HT-29 (cell line): Measurements from ENCODE around the gene RAB44. TPM values are rescaled to one million over a fixed set of nuclear protein-coding genes. Genes with fewer than 3 reads are reported as not detected.

Experiments
- DNase-seq: peaks from one replicate; pipeline ENCODE4 v3.0.0-alpha.2; 2015; ENCODE audit warnings: low spot score
- small RNA-seq: library from RNA; depleted of rRNA; stranded (forward); fragments of <200 nt; gene quantifications from one replicate; pipeline ENCODE3, GENCODE V24; 2014
- total RNA-seq: library from RNA; depleted of rRNA; stranded (reverse); fragments of >200 nt; shearing (Covaris generic); gene quantifications from 2 replicates; pipeline ENCODE4 v1.2.3, GENCODE V29; 2014; rRNA removed

Gene RAB44
- total RNA-seq, 1 experiment from 2014 or later, result not detected

DNA sequence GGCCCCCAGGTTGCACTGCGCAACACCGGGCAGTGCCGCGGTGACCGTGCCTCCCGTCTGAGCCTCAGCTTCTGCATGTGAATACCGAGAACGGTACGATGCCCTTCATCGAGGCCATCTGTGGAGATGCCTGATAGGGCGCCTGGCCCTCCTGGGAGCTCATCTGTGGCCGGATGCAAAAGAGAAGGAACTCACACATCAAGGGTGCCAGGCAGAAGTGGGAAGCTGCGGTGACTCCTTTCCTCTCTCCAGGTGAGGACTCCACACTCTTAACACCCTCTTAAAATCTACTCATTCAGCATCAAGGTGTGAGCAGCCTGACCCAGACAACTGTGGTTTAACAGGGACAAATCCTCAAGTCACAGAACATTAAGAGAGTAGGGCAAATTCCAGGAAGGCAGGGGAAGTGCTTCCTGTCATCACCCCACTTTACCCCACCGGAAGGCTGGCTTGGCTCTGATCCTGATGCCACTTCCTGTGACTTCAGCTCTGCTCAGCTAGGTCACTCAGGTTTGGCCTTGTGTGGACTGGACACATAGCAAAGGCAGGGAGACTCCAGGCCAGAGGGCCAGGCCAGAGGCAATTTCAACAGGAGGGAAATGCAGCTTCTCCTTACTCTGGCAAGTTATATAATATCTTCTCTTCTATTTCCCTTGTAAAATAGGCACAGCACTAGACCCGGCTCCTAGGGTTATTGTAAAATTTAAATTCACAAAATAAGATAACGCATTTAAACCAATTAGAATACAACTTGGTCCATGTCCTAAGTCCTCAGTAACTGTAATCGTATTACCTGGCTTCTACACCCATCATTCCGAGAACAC, 72.3 kb downstream of the RAB44 start:
- DNase-seq, result no peak

DNA sequence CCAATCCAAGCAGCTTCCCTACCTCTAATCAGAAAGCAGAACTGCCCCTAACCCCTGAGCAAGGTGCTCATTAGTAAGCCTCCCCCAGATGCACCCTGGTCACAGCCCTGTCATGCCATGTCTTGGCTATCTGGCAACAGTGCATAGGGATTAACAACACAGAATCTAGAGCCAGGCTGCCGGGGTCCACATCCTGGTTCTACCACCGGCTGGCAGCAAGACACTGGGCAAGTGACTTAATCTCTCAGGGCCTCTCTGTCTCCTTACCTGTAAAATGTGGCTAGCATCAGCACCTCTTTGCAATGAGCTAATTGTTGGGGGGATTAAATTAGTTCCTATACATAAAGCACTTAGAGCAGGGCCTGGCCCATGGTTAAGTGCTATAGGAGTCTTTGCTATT, 73.5 kb downstream of the RAB44 start:
- no peak for DNase-seq

DNA sequence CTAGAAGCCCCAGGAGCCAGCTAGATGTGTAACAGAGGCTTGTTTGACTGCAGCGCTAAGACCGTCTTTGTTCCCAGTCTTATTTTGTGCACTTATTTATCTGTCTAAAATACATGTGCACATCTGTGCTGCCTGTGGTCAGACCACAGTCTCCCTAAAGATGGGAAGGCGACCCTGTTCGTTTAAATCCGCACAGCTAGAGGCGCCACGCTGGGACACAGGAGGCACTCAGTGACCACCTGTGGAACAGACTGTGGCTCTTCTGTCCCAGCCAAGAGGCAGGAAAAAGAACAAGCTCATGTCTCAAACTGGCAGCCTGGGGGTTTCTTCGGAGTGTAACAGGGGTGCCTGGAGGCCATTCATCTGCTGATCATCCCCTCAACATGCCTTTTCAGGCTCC, 74.8 kb downstream of the RAB44 start:
- DNase-seq, result no peak

DNA sequence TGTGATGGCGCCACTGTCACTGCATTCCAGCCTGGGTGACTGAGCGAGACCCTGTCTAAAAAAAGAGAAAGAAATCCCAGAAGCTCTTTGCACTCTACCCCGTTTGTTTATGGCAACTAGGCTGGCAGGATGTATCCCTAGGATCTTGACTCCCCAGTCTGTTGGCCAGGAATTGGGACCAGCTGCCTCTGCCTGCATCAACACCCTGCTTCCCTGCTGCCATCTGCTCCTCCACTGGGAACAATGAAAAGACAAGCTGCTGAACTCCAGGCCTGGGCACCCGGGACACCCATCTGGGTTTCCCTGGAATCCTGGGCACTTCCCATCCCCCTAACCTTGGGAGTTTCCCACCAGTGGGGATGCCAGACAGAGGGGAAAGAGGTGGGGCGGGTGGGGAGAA, 76.7 kb downstream of the RAB44 start:
- no peak for DNase-seq

DNA sequence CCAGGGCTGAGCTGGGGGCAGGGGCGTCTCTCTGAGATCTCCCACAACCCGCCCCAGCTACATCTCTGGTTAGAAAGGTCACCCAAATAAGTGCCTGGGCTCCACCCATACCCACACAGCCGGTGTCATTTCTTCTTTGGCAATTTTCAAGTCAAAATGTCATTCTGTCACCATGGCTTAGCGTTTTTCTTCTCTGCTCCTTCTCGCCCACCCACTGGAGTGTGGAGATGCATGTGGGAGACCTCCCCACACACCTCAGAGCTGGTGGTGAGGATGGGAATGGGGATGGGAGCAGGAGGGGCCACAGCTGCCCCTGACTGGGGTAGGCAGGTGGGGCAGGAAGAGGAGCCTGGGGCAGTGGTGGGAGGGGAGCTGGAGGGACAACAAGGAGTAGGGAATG, 78.5 kb downstream of the RAB44 start:
- DNase-seq, result no peak

DNA sequence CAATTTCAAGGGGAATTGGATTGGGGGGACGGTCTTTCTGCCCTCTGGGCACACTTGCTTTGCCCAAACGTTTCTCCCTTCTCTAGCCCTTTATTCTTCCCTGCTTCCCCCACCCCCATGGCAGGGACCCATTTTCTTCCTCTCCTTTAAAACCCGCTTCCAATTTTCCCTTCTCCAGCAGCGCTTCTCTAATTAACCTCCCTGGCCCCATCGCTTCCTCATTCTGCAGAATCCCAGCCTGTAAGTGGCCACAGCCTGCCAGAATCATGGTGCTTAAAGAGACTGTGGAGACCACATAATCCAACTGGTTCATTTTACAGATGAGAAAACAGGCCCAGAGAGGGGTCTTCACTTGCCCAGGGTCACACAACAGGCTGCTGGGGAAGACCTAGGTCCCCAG, 80.2 kb downstream of the RAB44 start:
- no peak for DNase-seq

DNA sequence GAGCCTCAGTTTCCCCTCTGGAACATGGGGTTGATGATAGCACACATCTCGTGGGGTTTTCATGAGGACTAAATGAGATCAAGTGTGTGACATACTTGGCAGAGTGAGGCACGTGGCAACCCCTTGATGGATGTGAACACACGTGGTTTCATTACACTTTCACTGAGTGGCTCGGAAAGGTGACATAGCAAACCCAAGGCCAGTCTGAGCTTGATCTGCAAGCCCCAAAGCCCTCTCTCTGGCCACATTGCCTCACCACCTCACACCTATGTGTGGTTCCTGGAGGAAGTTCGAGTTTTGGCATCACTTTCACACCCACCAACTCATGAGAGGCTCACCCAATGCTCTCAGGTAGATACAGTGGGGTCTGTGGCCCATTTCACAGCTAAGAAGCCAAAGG, 81.6 kb downstream of the RAB44 start:
- no peak for DNase-seq

DNA sequence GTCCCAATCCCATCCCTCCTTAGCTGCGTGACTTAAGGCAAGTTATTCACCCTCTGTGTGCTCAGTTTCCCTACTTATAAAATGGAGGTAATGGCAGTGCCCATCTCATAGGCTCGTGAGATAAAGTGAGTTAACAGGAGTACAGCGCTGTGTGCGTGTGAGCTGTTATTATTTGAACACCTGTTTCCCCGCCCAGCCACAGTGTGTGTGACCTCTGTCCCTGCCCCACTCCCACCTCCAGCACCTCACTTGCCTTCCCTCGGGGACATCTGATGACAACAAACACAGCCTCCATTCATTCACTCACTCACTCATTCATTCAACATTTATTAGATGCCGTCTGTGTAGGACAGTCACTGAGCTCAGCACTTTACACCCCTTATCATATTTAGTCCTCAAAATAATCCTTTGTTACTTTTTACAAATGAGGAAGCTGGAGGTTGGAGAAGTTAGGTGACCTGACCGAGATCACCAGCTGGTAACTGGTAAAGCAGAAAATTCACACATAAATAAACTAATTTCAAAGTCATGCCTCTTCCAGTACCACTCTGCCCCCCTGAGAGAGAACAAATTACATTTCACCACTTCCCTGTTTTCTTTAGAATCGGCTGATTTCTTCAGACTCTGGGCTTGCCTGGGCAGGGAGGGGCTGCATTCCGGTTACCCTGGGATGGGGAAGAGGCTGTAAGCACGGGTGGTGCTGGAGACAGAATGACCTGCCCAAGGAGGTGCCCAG, 83.0 kb downstream of the RAB44 start:
- peak; percentile 40 for DNase-seq

DNA sequence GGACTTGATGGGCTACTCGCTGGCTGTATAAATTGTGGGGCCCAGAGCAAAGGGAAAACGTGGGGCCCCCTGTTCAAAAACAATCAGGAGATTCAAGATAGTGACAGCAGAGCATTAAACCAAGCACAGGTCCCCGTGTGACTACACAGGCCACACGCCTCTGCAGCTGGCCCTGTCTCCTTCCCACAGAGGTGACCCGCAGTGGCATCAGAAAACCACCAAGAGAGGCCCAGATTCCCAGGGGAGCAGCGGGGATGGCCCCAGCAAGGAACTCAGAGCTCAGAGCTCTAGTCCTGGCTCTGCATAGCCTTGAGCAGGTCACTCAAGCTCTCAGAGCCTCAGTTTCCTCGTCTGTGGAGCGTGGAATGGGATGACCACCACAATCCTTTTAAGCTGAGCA, 84.0 kb downstream of the RAB44 start:
- DNase-seq, result no peak

Small RNAs within 50 kb of the gene (small RNA-seq; reads per million reads assigned to genes)
- not detected for gene RF00019

Other genes with a start within 250 kb of the RAB44 start
- 6.5 and 8.1 TPM in 2 replicates for gene STK38, start 150.3 kb upstream of the RAB44 start, total RNA-seq
- 269 and 285 TPM in 2 replicates for gene SRSF3, start 103.5 kb upstream of the RAB44 start, total RNA-seq
- 63.8 and 67.4 TPM in 2 replicates for gene CDKN1A, start 19.1 kb upstream of the RAB44 start, total RNA-seq
- 0.10 TPM in 1 of 2 replicates, not detected in the other for gene CPNE5, start 141.6 kb downstream of the RAB44 start, total RNA-seq
- gene PPIL1, start 177.0 kb downstream of the RAB44 start, total RNA-seq, result 23.3 and 24.4 TPM in 2 replicates
- 16.9 and 19.1 TPM in 2 replicates for gene C6orf89, start 188.1 kb downstream of the RAB44 start, total RNA-seq